HG03139 (cell line): ENCODE data around the gene EHD3.
"Not testable (repeated sequence)": the region's sequence is repeated elsewhere in the genome, so short reads cannot be mapped to it uniquely, and the experiment has no call there.

Experiments
- ATAC-seq: cut with Tn5 transposase; IDR thresholded peaks from one replicate; pipeline ENCODE4 v1.9.1; 2021; ENCODE audit not compliant: unreplicated experiment

Gene EHD3

DNA sequence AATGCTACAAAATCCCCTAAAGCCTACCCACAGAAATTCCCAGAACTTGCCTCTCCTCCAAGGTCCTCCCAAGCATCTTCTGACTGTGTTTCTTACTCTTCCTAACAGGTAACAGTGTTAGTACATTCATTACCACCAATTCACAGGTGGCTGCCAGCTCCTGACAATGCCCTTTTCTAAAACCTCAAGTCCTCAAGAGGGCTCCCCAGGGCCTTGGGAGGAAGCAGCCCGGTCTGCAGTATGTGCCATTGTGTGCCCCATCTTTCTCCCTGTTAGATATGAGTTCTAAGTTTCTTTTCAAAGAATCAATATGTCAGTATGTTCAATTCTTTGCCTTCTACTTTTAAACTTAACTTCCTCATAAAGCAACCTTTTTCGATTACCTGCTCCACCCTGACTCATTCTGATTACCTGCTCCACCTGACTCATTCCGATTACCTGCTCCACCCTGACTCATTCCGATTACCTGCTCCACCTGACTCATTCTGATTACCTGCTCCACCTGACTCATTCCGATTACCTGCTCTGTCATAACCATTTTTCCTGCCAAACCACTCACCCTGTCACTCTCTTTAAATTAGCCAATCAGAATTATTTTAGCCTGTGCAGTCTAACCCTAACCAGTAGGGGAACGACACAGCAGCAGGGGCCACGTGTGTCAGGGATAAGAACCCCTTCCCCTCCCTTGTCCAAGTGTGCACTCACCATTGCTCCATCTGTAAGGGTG lies 49.4 kb downstream of the EHD3 start:
- ATAC-seq: not testable (repeated sequence)

DNA sequence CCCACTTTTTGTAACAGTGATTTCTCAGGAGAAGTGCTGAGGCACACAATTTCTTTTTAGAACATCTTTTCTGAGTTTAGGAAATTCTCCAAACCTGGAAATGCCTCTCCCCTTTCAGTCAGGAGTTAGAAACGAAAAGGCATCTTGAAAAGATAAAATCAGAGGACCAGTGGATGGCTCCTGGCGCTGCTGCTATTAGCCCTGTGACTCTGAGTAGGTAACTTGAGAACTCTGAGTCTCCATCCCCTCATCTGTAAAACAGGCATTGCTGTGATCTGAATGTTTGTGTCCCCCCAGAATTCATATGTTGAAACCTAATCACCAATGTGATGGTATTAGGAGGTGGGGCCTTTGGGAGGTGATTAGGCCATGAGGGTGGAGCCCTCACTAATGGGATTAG lies 50.2 kb downstream of the EHD3 start:
- no peak for ATAC-seq

DNA sequence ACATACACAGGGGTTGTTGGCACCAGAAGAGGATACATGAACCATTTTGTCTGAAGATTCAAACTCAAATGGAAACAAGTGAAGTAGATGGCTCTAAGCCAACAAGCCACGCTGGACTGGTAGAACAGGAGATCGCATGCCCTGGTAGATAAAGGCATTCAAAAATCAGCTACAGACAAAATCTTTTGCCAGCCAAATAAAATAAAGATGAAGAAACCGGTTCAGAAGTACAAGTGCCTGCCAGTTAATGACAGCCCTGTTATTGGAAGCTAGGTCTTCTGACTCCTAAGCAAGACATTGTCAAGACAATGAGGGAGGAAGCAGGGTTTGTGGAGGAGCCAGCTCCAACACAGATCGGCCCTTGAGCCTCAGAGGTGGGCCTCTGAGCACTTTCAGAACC lies 52.3 kb downstream of the EHD3 start:
- ATAC-seq: no peak

DNA sequence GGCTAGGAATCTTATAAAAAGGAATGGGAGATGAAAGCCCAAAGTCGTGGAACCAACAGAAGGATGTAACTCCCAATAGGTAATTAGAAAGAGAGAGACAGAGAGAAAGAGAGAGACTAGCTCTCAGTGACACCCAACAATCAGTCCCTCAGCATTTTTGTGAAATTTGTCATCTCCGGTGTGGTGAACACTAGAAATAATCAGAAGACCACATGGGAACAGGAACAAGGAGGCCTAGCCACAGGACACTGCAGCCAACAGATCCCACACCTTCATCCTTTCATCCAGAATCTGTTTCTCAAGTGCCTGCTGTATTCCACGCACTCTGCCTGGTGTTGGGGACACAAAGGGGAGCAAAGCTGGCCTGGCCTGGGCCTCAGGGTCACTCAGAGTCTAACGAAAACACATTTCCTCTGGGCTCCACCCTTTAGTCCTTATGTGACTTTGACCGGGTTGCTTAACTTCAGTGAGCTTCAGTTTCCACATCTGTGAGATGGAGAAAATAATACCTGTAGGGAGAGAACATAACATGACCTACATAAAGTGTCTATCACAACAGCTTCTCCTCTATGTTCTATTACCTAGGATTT lies 53.1 kb downstream of the EHD3 start:
- ATAC-seq: no peak

DNA sequence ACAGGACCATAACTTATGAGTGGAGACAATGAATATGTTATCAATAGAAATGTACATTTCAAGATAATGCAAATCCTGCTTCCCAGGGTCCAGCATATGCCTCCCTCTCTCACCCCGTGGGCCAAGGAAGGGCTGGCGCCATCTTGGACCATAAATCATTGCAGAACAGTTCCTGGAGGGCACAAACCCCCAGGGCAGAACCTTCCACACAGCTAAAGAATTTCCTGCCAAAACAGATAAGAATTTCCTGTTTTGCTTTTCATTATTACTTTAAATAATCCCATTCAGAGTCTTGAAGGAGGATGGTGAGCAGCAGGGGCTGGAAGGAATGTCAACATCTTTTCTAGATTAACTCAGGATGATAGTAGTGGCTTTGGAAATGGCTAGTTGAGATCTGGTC lies 53.7 kb downstream of the EHD3 start:
- ATAC-seq: no peak

DNA sequence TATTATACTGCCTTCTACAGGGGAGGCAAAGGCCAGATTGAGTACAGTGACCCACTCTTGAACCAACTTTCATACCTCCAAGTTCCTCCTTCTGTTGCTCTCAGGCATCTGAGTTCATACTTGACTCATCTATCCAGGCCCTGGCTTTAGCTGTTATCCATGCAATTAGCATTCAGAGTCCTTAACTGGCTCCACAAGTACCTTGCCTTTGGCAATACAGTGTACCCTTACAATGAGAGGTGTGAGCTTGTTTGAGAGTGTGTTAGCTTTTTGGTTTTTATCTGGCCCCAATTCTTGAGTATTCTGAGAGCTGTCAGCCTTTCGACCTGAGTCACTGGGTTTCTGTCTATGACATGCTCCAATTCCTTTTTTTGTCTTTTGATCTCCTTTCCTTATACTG lies 60.2 kb downstream of the EHD3 start:
- ATAC-seq: no peak

DNA sequence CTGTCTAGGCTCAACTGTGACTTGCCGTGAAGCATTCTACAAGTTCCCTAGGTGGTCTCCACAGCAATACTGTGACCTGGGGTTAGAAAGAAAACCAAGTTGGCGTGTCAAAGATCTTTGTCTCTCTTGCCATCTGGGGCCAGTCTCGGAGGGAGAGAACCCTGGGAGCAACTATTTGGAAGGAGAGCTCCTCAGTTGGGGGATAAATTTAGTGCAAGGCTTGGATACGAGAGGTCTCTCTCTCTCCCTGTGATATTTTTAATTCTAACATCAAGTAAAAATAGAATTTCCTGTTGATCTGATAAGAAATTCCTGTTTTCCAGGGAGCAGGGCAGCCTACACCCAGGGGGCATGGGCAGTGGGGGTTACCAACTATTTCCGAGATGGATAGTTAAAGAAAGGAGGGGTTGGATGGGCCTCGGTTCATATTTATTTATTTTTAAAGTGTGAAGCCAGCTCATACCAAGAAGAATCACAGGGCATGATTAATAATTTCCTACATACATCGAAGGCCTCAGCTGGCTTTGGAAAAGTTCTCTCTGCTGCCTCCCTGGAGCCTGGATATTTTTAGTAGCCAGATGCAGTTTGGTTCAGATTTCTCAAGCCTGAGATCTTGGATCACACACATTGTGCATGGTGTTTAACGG lies 62.8 kb downstream of the EHD3 start:
- ATAC-seq: no peak

DNA sequence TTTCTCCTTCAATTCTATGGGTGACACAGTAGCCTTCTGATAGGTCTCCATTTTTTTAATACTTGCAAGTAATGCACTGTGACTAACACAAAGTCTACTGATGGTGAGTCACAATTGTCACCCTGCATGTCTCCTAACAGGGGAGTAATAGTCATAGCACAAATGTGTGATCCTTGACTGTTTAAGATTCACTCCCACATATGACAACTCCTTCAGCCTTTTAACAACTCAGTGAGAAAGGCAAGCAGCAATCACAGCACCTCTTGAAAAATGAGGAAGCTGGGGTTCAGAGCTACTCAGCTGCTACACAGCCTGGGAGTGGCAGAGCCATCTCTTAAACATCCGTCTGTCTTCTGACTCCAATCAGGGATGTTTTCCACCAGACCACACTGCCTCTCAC lies 63.8 kb downstream of the EHD3 start:
- ATAC-seq: no peak

DNA sequence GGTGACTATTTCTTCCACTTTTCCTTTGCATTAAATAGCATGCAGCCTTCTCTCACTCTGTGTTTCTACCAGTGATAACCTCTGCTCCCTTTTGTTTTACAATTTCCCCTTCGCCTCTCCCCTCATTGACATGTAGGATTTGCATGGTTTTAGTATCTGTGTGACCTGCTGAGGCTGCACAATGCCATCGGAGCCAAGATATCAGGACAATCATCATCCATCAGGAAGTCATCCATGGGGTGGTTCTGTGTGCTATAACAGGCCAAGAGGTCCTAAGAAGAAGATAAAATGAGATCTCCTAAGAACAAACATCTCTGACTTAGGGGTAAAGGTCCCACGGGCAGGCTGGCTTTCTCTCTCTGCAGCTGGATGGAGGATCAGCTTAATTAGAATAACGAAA lies 65.6 kb downstream of the EHD3 start:
- ATAC-seq: no peak

DNA sequence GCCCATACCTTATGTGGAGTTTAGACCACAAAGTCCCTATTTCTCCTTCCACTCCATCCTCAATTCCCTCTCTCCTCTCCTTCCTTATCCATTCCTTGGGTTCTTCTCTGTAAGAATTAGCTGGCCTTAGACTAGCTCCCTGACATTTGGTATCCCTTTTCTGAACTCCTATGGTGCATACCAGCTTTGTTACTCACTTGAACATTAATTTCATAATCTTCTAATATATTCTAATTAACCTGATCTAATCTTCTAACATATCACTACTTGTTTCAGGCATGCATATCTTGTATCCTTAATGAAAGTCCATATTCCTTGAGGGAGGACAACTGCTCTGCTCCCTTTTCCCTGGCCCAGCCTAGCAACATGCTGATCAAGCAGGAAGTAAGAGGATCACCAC lies 66.4 kb downstream of the EHD3 start:
- ATAC-seq: no peak

DNA sequence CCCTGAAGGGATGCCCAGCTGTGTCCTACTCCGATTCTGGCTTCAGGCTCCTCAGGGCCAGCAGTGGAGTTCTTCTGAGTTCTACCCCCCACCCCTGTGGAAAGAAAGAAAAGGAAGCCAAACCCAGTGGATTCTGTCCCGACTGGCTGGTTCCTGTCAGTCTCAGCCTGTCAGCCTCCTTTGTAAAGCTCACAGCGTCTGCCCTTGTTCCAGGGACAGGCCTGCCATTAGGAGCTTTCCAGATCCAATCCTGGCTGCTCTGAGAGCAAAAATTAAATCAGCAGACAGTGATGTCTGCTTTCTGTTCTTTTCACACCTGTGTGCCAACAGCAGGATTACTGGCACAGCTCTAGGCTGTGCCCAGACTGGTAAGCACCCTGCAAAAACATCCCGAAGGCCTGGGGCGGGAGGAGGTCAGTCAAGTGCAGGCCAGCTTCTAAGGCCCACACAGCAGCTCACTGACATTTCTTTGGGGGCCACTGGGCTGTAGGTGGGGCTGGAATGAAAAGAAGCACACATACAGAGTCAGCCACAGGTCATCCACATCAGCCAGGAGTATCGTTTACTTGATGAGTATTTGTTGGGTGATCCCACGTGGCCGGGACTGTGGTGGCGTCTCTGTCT lies 69.1 kb downstream of the EHD3 start:
- ATAC-seq: no peak

DNA sequence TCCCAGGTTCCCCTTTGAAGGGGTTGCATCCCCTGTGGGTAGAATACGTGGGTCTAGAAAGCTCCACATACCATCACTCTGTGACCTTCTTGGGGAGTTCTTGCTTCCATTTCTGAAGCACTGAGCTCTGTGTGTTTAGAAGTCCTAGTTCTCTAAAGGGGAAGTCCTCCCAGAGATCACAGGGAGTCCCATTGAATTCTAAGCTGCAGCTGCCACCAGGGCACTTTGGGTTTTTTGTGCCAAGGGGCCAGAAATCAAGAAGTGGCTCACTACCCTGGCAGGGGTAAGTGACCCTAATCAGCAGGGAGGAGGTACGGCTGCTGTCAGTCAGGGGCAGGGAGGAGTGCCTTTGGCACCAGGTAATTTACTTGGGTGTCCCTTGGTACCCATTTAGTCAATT lies 70.9 kb downstream of the EHD3 start:
- ATAC-seq: no peak

DNA sequence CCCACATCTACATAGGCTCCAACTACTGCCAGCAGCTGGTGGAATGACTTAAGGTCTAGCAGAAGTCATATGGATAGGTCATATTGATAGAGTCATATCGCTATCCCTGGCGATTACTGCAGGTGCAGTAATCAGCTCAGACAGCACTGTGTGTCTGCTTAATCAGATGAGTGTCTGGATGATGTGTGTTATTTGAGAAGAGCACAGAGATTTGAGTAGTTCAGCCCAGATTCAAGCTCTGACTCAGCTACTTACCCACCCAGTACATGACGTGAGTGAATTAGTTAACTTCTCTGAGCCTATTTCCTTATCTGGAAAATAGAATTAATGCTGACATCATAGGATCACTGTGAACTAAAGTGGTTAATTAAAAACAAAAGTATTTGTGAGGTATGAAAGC lies 78.9 kb downstream of the EHD3 start:
- no peak for ATAC-seq

DNA sequence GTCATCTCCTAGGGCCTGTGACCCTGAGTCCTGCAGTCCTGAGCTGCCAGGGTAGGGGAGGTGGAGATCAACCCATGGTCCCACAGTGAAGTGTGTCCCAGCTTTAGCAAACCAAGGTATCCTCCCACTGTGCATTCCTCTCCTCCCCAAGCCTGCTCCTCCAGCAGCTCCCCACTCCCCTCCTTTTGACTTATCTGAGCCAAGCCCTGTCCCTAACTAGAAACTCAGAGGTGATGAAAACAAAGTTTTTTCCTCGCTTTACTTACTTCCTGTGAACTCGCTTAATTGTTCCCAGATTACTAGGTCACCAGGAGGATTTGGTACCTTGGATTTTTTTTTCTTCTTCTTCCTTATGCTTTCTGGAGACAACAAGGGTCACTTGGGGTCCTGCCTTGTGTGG lies 80.8 kb downstream of the EHD3 start:
- ATAC-seq: no peak

DNA sequence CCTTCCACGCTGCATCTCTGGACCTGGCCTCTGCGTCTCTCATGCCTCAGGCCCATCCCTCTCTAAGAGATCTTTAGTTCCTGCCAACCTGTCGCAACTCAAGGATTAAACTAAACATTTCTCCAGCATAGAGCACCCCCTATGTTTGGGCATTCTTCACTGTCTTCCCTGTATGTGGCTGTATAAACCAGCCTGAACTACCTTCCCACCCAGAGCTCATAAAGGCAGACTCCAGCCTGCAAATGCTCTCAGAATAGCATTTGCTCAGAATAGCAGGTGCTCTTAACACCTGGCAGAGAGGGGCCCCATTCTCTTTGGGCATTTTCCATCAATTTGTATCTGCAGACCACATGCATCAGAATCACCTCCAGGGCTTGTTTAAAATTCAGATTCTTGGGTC lies 83.4 kb downstream of the EHD3 start:
- no peak for ATAC-seq

DNA sequence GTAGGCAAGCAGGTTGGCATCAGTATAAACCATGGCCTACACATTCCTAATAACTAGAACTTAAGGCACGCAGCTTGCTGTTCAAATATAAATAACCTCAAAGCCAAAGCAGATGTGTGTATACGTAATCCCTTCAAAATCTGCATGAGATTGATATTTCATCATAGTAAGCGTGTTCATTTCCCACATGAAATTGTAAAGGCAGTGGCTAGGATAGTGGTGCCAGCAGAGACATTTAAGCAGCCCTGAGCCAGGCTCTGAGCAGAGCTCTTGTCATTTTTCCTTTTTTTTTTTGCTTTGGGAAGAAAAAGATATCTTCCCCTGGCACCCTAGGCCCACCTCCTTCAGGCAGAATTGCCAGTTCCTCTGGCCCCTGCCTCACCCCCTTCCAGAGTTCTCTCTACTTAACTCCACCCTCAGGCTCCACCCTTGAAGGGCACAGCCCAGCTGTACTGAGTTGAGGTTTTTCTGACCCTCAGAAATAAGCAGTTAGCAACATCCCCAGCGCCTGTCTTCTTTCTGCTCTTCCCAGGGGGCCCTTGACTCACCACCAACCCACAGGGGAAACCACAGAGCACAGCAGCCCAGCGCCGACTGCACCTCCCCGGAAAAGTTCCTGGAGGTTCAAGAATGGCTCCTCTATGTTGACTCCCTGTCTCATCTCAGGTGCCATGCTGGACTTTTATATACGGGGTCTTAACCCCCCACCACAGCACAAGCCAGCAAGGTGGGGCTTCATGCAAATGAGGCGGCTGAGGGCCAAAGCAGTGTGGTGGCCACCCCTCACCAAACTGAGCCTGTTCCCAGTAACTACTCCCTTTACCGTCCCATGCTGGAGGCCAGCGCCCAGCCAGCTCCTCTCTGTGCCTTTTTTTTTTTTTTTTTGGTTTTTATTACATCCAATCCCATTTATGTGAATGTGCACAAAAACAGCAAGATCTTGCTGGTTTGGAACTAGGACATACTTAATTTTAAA lies 84.7 kb downstream of the EHD3 start:
- peak; percentile 70 for ATAC-seq
